HG03045 (cell line): ENCODE measurements around the gene METTL25.
A peak's percentile ranks its signal among the peaks of the same experiment; 100 is the strongest.
"Not testable (repeated sequence)": the region's sequence is repeated elsewhere in the genome, so short reads cannot be mapped to it uniquely, and the experiment has no call there.

Experiments used
- ATAC-seq: cut with Tn5 transposase; IDR thresholded peaks from one replicate; pipeline ENCODE4 v1.9.1; 2021; ENCODE audit warnings: mild to moderate bottlenecking, moderate library complexity; ENCODE audit not compliant: unreplicated experiment

METTL25 gene

GRCh38 chr12:82358200-82359114, at the start of gene METTL25, which contains the start of gene CCDC59:
METTL25 (plus strand) TSS chr12:82358529; CDS start chr12:82358566, 37 bp downstream.
CCDC59 (minus strand) TSS chr12:82358387; CDS start chr12:82358376, 11 bp downstream.
- peak; percentile 96 for ATAC-seq

GRCh38 chr12:82314406-82314892, 43.9 kb upstream of the METTL25 start:
- no peak for ATAC-seq

- no peak for ATAC-seq
These were observed 39.1 kb upstream of the METTL25 start for GRCh38 chr12:82319276-82319675.

- ATAC-seq, result no peak
These were observed 32.6 kb upstream of the METTL25 start for GRCh38 chr12:82325540-82326336.

- ATAC-seq, result no peak
These were observed 31.3 kb upstream of the METTL25 start for GRCh38 chr12:82326905-82327503.

GRCh38 chr12:82327861-82328260, 30.5 kb upstream of the METTL25 start:
- no peak for ATAC-seq

GRCh38 chr12:82329508-82329907, 28.8 kb upstream of the METTL25 start:
- no peak for ATAC-seq

GRCh38 chr12:82350161-82350560, 8.2 kb upstream of the METTL25 start:
- ATAC-seq, result no peak

- no peak for ATAC-seq
These were observed 6.9 kb upstream of the METTL25 start for GRCh38 chr12:82351390-82351789.

- no peak for ATAC-seq
These were observed 989 bp upstream of the METTL25 start for GRCh38 chr12:82357340-82357739.

GRCh38 chr12:82357845-82358199, 507 bp upstream of the METTL25 start:
- no peak for ATAC-seq

GRCh38 chr12:82359115-82359478, 768 bp downstream of the METTL25 start:
- ATAC-seq, result no peak

GRCh38 chr12:82360834-82361233, 2.5 kb downstream of the METTL25 start:
- ATAC-seq, result not testable (repeated sequence)

- ATAC-seq, result no peak
These were observed 3.2 kb downstream of the METTL25 start for GRCh38 chr12:82361461-82361915.

GRCh38 chr12:82363990-82364389, 5.7 kb downstream of the METTL25 start:
- no peak for ATAC-seq

GRCh38 chr12:82366197-82366596, 7.9 kb downstream of the METTL25 start:
- ATAC-seq, result peak; percentile 56

- ATAC-seq, result no peak
These were observed 16.9 kb downstream of the METTL25 start for GRCh38 chr12:82375201-82375600.

GRCh38 chr12:82378997-82379396, 20.7 kb downstream of the METTL25 start:
- ATAC-seq, result no peak

GRCh38 chr12:82383930-82384552, 25.7 kb downstream of the METTL25 start:
- no peak for ATAC-seq

- no peak for ATAC-seq
These were observed 40.5 kb downstream of the METTL25 start for GRCh38 chr12:82398879-82399278.

GRCh38 chr12:82400819-82401218, 42.5 kb downstream of the METTL25 start:
- ATAC-seq, result no peak
